Pancreas (tissue), 10 donors: ENCODE results near the gene NTNG2. TPM values are rescaled to one million over a fixed set of nuclear protein-coding genes. Genes with fewer than 3 reads are reported as not detected.
"Not testable (repeated sequence)": the region's sequence is repeated elsewhere in the genome, so short reads cannot be mapped to it uniquely, and the experiment has no call there.

ENCODE experiments used
- ATAC-seq, 4 donors: fragments of 200-7000 bp; cut with Tn5 transposase; one replicate each; pipeline versions ENCODE4 v1.8.0 to v1.9.1; 2020; ENCODE audit warnings: mild to moderate bottlenecking in 4 of 4, moderate library complexity in 4 of 4
- DNase-seq, 6 donors: peaks; one replicate each; pipeline ENCODE4 v3.0.0-alpha.2; 2020
- FAIRE-seq: peaks from 2 replicates; lab custom pipeline; 2012; peaks lifted over from hg19 to GRCh38; lab: Jason Lieb, UNC
- H3K27ac ChIP-seq, 4 donors: fragments of 200-600 bp; sonication (generic); 1 replicate in 3 of 4; 2 replicates in 1 of 4; pipeline versions ENCODE4 v1.5.0 to v1.8.0; 2020
- H3K27me3 ChIP-seq, 4 donors: fragments of 200-600 bp; one replicate each; pipeline ENCODE4 v1.8.0; 2021
- H3K36me3 ChIP-seq, 3 donors: fragments of 200-600 bp; sonication (generic) in 1 of 3; one replicate each; pipeline versions ENCODE4 v1.5.0 to v1.8.0; 2020 to 2021
- H3K4me1 ChIP-seq, 3 donors: fragments of 200-600 bp; one replicate each; pipeline ENCODE4 v1.8.0; 2021
- H3K4me3 ChIP-seq, 4 donors: fragments of 200-600 bp; sonication (generic) in 2 of 4; one replicate each; pipeline versions ENCODE4 v1.5.0 to v1.8.0; 2020 to 2021
- H3K9me3 ChIP-seq, 4 donors: fragments of 200-600 bp; one replicate each; pipeline ENCODE4 v1.8.0; 2021
- CTCF ChIP-seq, 4 donors: fragments of 200-600 bp; sonication (generic) in 3 of 4; IDR thresholded peaks; one replicate each; pipeline versions ENCODE4 v1.5.0 to v1.8.0; 2021; ENCODE audit warnings: antibody characterized with exemption in 4 of 4
- WGBS, 2 donors: extraction: QIAGEN DNeasy Blood & Tissue Kit; methylation state at CpG; one replicate each; pipeline ENCODE4 v1.1.7; 2013; 5-methylcytosine and 5-hydroxymethylcytosine counted together
- intact Hi-C, 3 donors: fragments of 100-400 bp; cut with DNase I; formaldehyde crosslinking; loops; one replicate each; pipeline versions ENCODE4 v1.11.1 to v1.14.2; 2022
- polyA plus RNA-seq, 2 donors: library from polyadenylated mRNA; stranded (reverse); fragments of 200-250 nt; gene quantifications; one replicate each; pipeline ENCODE4 v1.2.3, GENCODE V29; 2013
- total RNA-seq, 6 donors: library from RNA; stranded (reverse); fragmentation: NEBNext Ultra II Directional in 4 of 6; extraction: Animal tissue kit (Norgen Biotek cat#: 25700) in 4 of 6; gene quantifications; one replicate each; pipeline versions ENCODE4 v1.2.1 to v1.2.4, GENCODE V29; 2021 to 2023
- donor health status: healthy with polysubstance abuse.
- donor health status: DM: no; HTN: no; CAD: no; lungs with moderate emphysema.
- donor health status: DM: no; HTN: no; CAD: no.
- donor health status: control.
- donor health status: control.
- donor health status: Bipolar disorder and iron deficiency.
- donor health status: DM: yes; HTN: yes; CAD: no.
- donor health status: DM: no; HTN: no; CAD: no.
- donor health status: DM: no; HTN: no; CAD: no.
- donor health status: DM: yes; HTN: yes; CAD: no.

NTNG2 gene
- total and polyA plus RNA-seq, 8 donors = 1.0 to 6.4 (median 2.4) TPM

- Histone ChIP-seq H3K4me3 (no peak overlapping the region), H3K9me3 (no peaks in the 10 kb centered on the region), H3K27ac (no peak overlapping the region), H3K36me3 (no peaks in the 10 kb centered on the region), H3K27me3 (no peaks in the 10 kb centered on the region), H3K4me1 (no peaks in the 10 kb centered on the region)
- intact Hi-C loops = no loop called here
- 60 to 65% methylated on average over 15 of the region's 15 CpGs for WGBS, 2 donors
- no peak for TF ChIP-seq CTCF (IDR thresholded peaks at IDR 0.05)
- FAIRE-seq (no peak), ATAC-seq (no peak), DNase-seq (no peak)
Observed at GRCh38 chr9:132127888-132128534, 33.8 kb upstream of the NTNG2 start.

DNA sequence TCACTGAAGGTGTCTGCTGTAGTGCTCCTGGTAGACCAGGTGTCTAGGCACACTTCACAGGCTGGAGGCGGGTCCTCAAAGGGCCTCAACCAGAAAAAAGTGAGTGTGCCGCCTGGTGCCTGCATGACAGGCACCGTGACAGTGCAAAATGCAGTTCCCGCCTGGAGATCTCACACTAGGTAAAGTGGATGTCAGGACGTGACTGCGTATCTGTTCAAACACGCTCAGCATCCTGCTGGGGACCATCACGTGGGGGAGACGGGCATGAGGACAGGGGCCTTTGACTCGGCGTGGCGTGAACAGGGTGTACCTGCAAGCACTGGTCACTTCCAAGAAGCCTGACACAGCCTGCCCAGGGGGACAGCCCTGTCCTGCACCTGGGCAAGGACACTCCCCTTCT lies 32.3 kb upstream of the NTNG2 start:
- Histone ChIP-seq H3K9me3 (no peaks in the 10 kb centered on the region), H3K4me1 (no peaks in the 10 kb centered on the region), H3K4me3 (no peak overlapping the region), H3K27me3 (no peaks in the 10 kb centered on the region), H3K36me3 (no peaks in the 10 kb centered on the region), H3K27ac (no peak overlapping the region)
- no peak for ATAC-seq
- no peak for DNase-seq
- 65 to 80% methylated on average over 12 of the region's 12 CpGs for WGBS, 2 donors
- TF ChIP-seq CTCF (IDR thresholded peaks at IDR 0.05) = no peak
- intact Hi-C loops = no loop called here
- no peak for FAIRE-seq

- H3K36me3 ChIP-seq, H3K9me3 ChIP-seq, H3K4me3 ChIP-seq, ATAC-seq, intact Hi-C loops, H3K27ac ChIP-seq, H3K27me3 ChIP-seq, H3K4me1 ChIP-seq, FAIRE-seq, DNase-seq: not testable (repeated sequence)
- WGBS, 2 donors = 58 to 73% methylated on average over 5 of the region's 5 CpGs
Observed at GRCh38 chr9:132134085-132134484, 27.8 kb upstream of the NTNG2 start.

- Histone ChIP-seq H3K27me3 (no peaks in the 10 kb centered on the region), H3K27ac (no peak overlapping the region), H3K4me1 (no peaks in the 10 kb centered on the region), H3K9me3 (no peaks in the 10 kb centered on the region), H3K4me3 (no peak overlapping the region), H3K36me3 (no peaks in the 10 kb centered on the region)
- TF ChIP-seq CTCF (IDR thresholded peaks at IDR 0.05) = no peak
- FAIRE-seq (no peak), ATAC-seq (no peak), DNase-seq (no peak)
- intact Hi-C loops = no loop called here
- WGBS, 2 donors = 73 to 88% methylated on average over 5 of the region's 5 CpGs
Observed at GRCh38 chr9:132135456-132135855, 26.4 kb upstream of the NTNG2 start.

DNA sequence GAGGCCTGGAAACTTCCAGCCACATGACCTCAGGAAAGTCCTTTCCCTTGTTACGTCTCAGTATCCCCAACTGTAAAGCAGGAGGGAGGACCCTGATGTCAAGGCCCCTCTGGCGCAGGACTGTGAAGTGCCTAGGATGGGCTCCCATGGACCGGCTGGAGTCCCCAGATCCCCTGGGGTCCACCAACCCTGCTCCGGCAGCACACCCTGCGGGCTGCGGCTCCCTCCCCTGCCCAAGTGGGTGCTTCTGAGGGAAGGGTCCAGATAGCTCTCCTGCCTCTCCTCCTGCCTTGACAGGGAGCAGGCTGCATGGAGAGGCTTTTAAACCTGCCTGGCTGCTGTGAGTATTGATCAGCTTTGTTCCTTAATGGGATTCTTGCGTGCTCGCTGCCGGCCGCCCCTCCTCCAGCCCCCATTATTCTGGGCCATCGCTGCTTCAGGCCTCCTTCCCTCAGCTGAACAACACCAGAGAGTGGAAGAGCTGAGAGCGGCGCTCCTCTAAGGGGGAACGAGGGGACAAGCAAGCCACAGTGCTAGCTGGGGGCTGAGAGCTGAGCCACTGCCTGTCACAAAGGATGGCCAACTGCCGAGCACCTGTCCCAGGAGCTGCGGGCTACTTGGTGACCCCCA lies 25.6 kb upstream of the NTNG2 start:
- Histone ChIP-seq H3K4me1 (no peaks in the 10 kb centered on the region), H3K4me3 (no peak overlapping the region), H3K27ac (no peak overlapping the region), H3K36me3 (no peaks in the 10 kb centered on the region), H3K27me3 (no peaks in the 10 kb centered on the region), H3K9me3 (no peaks in the 10 kb centered on the region)
- intact Hi-C loops = no loop called here
- no peak for DNase-seq
- WGBS, 2 donors = 36 to 41% methylated on average over 16 of the region's 16 CpGs
- no peak for ATAC-seq
- no peak for FAIRE-seq
- no peak for TF ChIP-seq CTCF (IDR thresholded peaks at IDR 0.05)
